ENCODE data around the gene AFTPH. TPM values are rescaled to one million over a fixed set of nuclear protein-coding genes. Genes with fewer than 3 reads are reported as not detected.
A peak's percentile ranks its signal among the peaks of the same experiment; 100 is the strongest.

AFTPH gene
- total RNA-seq, 1 experiment from 2014 or later = 13.5 TPM

GRCh38 chr2:64562148-64562784 is 38.1 kb downstream of the AFTPH start:
- no peak overlapping the region for H3K23ac ChIP-seq (ENCODE audit: insufficient read length, low read depth, low read length)
- no peak overlapping the region for H3K27ac ChIP-seq (ENCODE audit: insufficient read length, low read depth, low read length)
- WGBS (ENCODE audit: extremely low coverage, insufficient read length, low lambda C conversion rate) = no CpG with 5 or more reads among the region's 2 CpGs
- H3K23me2 ChIP-seq (ENCODE audit: insufficient read length, low read depth, low read length, poor library complexity, severe bottlenecking) = no peaks in the 10 kb centered on the region
- H4K91ac ChIP-seq (ENCODE audit: insufficient read length, low read depth, low read length) = no peak overlapping the region
- H3K27me3 ChIP-seq (ENCODE audit: insufficient read depth, low read length) = no peaks in the 10 kb centered on the region
- H3K4ac ChIP-seq (ENCODE audit: low read depth, low read length) = no peak overlapping the region
- no peak for DNase-seq
- Mint-ChIP-seq H3K4me3 (no peak overlapping the region), H3K36me3 (ENCODE audit: insufficient read depth in 1 of 3, low read depth in 3 of 3) (0 out of 7 replicates have a peak, but pooled peaks cover 0 to 4% (median 1%) of the 10 kb centered on the region in 3 experiments), H3K4me1 (peaks cover 0 to 2% of the 10 kb centered on the region in 2 experiments; a peak in 2 of 4 replicates), H3K9me3 (no peaks in the 10 kb centered on the region), H3K27me3 (ENCODE audit: low read depth) (no peaks in the 10 kb centered on the region), H3K27ac (no peak overlapping the region; a peak in 1 of 7 replicates)
- no peaks in the 10 kb centered on the region for H3K79me1 ChIP-seq (ENCODE audit: insufficient read depth, low read depth, low read length, poor library complexity, severe bottlenecking)
- no peak overlapping the region for H2AK5ac ChIP-seq (ENCODE audit: insufficient read length, low read length)
- no peak overlapping the region for H4K8ac ChIP-seq (replicated peaks; ENCODE audit: insufficient read length, low read depth, low read length)
- H3K4me2 ChIP-seq (ENCODE audit: insufficient read depth, insufficient read length, low read length) = no peak overlapping the region
- no peak overlapping the region for H3K9ac ChIP-seq (ENCODE audit: extremely low read depth, insufficient read length, low read length)
- no peaks in the 10 kb centered on the region for H3K79me2 ChIP-seq (ENCODE audit: insufficient read depth, low read length)
- H3K4me1 ChIP-seq (ENCODE audit: insufficient read depth, low read length) = no peaks in the 10 kb centered on the region
- H3K18ac ChIP-seq (ENCODE audit: insufficient read length, low read depth, low read length) = no peak overlapping the region
- no peak overlapping the region for H2BK12ac ChIP-seq (ENCODE audit: insufficient read length, low read depth, low read length)
- H3K14ac ChIP-seq (ENCODE audit: insufficient read depth, low read length) = no peak overlapping the region
- no peak overlapping the region for H2AFZ ChIP-seq (ENCODE audit: low read length)
- peak; percentile 34; the same call in 2 of the 3 replicates for TF ChIP-seq CTCF (conservative IDR thresholded peaks at IDR 0.05)
- H3T11ph ChIP-seq (ENCODE audit: low read length) = no peak overlapping the region
- H4K20me1 ChIP-seq (ENCODE audit: control insufficient read depth, insufficient read depth, insufficient read length) = no peaks in the 10 kb centered on the region
- no peak overlapping the region for H2BK20ac ChIP-seq (ENCODE audit: low read depth, low read length, poor library complexity, severe bottlenecking)
- no peak overlapping the region for H4K5ac ChIP-seq (ENCODE audit: insufficient read length, low read depth, low read length)
- no peaks in the 10 kb centered on the region for H3K9me3 ChIP-seq (ENCODE audit: control insufficient read depth, low read depth, low read length)
- no peak overlapping the region for H2BK5ac ChIP-seq (ENCODE audit: insufficient read length, low read length)
- H2BK120ac ChIP-seq (ENCODE audit: low read depth, low read length, poor library complexity, severe bottlenecking) = no peak overlapping the region
- H2BK15ac ChIP-seq (ENCODE audit: low read depth, low read length) = no peak overlapping the region
- H3K56ac ChIP-seq (ENCODE audit: insufficient read length, low read depth, low read length) = no peak overlapping the region

Measured in H9 (cell line).